Brain microvascular endothelial cell (primary cell): ENCODE measurements around the gene BRDT.

Experiments used
- DNase-seq: peaks from one replicate; pipeline ENCODE4 v3.0.0-alpha.2; 2020
- H3K27ac ChIP-seq: fragments of 250-450 bp; sonication (Bioruptor Pico); 2 replicates; pipeline ENCODE4 v1.5.1; 2020; ENCODE audit warnings: mild to moderate bottlenecking, moderate library complexity
- H3K27me3 ChIP-seq: fragments of 250-450 bp; sonication (Bioruptor Pico); replicated peaks from 2 replicates; pipeline ENCODE4 v1.5.1; 2020; ENCODE audit warnings: mild to moderate bottlenecking
- H3K36me3 ChIP-seq: fragments of 250-450 bp; sonication (Bioruptor Pico); replicated peaks from 2 replicates; pipeline ENCODE4 v1.5.1; 2020; ENCODE audit warnings: mild to moderate bottlenecking
- H3K4me3 ChIP-seq: 2 replicates; pipeline ENCODE4 v1.5.1; 2011; ENCODE audit warnings: low read depth, mild to moderate bottlenecking, control low read depth, low read length, moderate library complexity
- CTCF ChIP-seq: IDR thresholded peaks from 2 replicates; pipeline ENCODE4 v1.5.1; 2011; ENCODE audit warnings: low read depth, mild to moderate bottlenecking, moderate library complexity, low read length, control low read depth, inconsistent platforms; ENCODE audit errors: missing control alignments
- in situ Hi-C: cut with HindIII; loops from 2 replicates; pipeline ENCODE4 v1.10.0; 2017; ENCODE audit warnings: low sequenced_read_pairs, low pct_ligation_motif_present

Gene BRDT

GRCh38 chr1:92037400-92037799 is 88.2 kb downstream of the BRDT start:
- TF ChIP-seq CTCF: no peak
- DNase-seq: no peak
- no peaks in the 10 kb centered on the region for H3K27me3 ChIP-seq
- H3K36me3 ChIP-seq: no peaks in the 10 kb centered on the region
- in situ Hi-C loops: no loop called here
- no peak overlapping the region for H3K4me3 ChIP-seq
- H3K27ac ChIP-seq: no peak overlapping the region

- Histone ChIP-seq H3K4me3 (no peak overlapping the region), H3K27me3 (no peaks in the 10 kb centered on the region), H3K36me3 (no peaks in the 10 kb centered on the region), H3K27ac (no peak overlapping the region)
- TF ChIP-seq CTCF: no peak
- DNase-seq: no peak
- in situ Hi-C loops: no loop called here
Measured at GRCh38 chr1:92038695-92039346, 89.6 kb downstream of the BRDT start.

GRCh38 chr1:92040971-92041370 is 91.8 kb downstream of the BRDT start:
- no peak for DNase-seq
- H3K4me3 ChIP-seq: no peak overlapping the region
- no peaks in the 10 kb centered on the region for H3K36me3 ChIP-seq
- H3K27ac ChIP-seq: no peak overlapping the region
- H3K27me3 ChIP-seq: no peaks in the 10 kb centered on the region
- in situ Hi-C loops: no loop called here
- no peak for TF ChIP-seq CTCF

- Histone ChIP-seq H3K36me3 (no peaks in the 10 kb centered on the region), H3K27me3 (no peaks in the 10 kb centered on the region), H3K27ac (no peak overlapping the region), H3K4me3 (no peak overlapping the region)
- in situ Hi-C loops: no loop called here
- no peak for DNase-seq
- no peak for TF ChIP-seq CTCF
Measured at GRCh38 chr1:92043621-92044020, 94.4 kb downstream of the BRDT start.

- Histone ChIP-seq H3K27me3 (no peaks in the 10 kb centered on the region), H3K4me3 (no peak overlapping the region), H3K27ac (no peak overlapping the region), H3K36me3 (no peaks in the 10 kb centered on the region)
- in situ Hi-C loops: no loop called here
- DNase-seq: no peak
- no peak for TF ChIP-seq CTCF
Measured at GRCh38 chr1:92045766-92046495, 96.7 kb downstream of the BRDT start.

GRCh38 chr1:92051948-92052347 is 102.7 kb downstream of the BRDT start:
- in situ Hi-C loops: no loop called here
- DNase-seq: no peak
- no peaks in the 10 kb centered on the region for H3K27me3 ChIP-seq
- no peaks in the 10 kb centered on the region for H3K36me3 ChIP-seq
- TF ChIP-seq CTCF: no peak
- no peak overlapping the region for H3K4me3 ChIP-seq
- H3K27ac ChIP-seq: no peak overlapping the region
